GM10266 (cell line): Measurements from ENCODE around the gene RBL2.
A peak's percentile ranks its signal among the peaks of the same experiment; 100 is the strongest.

Source experiments
- DNase-seq: peaks from one replicate; pipeline ENCODE4 v3.0.0; 2012; ENCODE audit errors: extremely low spot score
- TF ChIP-seq, protein P1 (sequence below): IDR thresholded peaks from 2 replicates; pipeline ENCODE4 v1.5.1; 2012; ENCODE audit warnings: mild to moderate bottlenecking, low read depth; ENCODE audit not compliant: control insufficient read depth, insufficient read depth; ENCODE audit errors: missing control alignments

RBL2 gene

DNA sequence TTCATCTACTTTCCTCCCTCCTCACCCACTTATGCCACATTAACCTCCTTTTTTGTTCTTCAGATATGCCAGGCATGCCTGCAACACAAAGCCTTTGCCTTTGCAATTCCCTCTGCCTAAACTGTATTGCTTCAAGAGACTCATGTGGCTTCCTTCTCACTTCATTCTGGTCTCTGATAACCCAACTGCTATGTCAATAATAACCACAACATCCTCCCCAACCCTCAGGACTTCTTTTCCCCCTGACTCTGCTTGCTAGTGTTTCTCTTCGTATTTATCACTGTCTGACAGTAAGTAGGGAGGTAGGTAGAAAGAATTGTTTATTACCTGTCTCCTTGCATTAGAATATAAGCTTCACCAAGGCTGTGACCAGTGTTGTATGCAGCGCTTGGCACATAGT, 22.4 kb downstream of the RBL2 start:
- TF ChIP-seq, protein P1, sequence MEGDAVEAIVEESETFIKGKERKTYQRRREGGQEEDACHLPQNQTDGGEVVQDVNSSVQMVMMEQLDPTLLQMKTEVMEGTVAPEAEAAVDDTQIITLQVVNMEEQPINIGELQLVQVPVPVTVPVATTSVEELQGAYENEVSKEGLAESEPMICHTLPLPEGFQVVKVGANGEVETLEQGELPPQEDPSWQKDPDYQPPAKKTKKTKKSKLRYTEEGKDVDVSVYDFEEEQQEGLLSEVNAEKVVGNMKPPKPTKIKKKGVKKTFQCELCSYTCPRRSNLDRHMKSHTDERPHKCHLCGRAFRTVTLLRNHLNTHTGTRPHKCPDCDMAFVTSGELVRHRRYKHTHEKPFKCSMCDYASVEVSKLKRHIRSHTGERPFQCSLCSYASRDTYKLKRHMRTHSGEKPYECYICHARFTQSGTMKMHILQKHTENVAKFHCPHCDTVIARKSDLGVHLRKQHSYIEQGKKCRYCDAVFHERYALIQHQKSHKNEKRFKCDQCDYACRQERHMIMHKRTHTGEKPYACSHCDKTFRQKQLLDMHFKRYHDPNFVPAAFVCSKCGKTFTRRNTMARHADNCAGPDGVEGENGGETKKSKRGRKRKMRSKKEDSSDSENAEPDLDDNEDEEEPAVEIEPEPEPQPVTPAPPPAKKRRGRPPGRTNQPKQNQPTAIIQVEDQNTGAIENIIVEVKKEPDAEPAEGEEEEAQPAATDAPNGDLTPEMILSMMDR: no peak
- DNase-seq: no peak

DNA sequence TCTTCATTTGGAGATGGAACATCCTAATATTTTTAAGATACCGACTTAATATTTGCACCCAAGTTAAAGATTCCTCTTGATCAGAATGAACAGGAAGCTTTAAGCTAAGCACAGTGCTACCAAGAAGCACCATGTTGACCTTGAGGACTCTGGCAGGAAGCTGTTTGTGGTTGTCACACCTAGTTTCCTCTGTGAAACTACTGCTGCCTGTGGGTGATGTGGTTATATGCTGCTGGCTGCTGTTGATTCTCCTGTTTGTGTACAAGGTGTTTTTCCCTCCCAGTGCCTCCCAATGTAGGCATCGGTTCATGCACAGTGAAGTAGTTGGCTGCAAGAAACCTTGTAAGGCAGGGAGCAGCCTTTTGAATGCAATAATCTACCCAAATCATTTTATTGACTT, 23.4 kb downstream of the RBL2 start:
- peak; percentile 67 for DNase-seq
- TF ChIP-seq, protein P1: no peak

DNA sequence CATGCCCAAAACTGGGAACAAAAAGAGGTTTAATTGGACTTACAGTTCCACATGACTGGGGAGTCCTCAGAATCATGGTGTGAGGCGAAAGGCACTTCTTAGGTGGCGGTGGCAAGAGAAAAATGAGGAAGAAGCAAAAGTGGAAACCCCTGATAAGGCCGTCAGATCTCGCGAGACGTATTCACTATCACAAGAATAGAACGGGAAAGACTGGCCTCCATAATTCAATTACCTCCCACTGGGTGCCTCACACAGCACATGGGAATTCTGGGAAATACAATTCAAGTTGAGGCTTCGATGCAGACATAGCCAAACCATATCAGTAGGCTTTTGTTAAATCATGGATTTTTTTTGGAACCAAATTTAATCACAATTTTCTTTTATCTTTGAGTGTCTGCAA, 24.4 kb downstream of the RBL2 start:
- no peak for DNase-seq
- TF ChIP-seq, protein P1: no peak

DNA sequence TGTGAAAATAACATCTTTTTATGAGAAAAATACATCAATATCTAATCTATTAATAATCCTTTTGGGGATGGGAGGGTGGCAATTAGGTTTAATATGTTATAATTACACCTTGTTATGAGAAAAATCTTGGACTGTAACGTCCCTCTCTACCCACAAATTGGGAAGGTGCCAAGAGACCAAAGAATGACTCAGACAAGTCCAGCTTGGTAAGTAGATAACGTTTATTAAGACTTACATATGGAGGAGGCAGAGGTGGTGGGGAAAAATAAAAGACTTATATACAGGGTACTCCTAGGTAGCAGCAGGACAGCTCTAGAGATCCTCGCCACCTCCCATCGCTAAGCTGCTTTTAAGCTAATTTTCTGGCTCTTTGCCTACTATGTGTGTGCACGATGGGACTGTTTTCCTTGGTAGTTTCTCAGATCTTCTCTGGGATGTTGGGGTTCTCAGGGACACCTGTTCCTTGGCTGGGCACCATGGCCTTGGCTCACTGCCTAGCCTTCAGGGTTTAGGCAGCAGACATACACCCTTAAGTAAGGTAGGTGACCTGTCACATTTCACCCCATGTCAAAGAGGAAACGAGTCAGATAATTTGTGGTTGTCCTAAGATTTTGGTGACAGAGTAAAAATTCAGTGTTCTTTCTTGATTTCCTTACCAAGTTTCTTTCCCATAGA, 31.5 kb downstream of the RBL2 start:
- TF ChIP-seq, protein P1: no peak
- DNase-seq: no peak

DNA sequence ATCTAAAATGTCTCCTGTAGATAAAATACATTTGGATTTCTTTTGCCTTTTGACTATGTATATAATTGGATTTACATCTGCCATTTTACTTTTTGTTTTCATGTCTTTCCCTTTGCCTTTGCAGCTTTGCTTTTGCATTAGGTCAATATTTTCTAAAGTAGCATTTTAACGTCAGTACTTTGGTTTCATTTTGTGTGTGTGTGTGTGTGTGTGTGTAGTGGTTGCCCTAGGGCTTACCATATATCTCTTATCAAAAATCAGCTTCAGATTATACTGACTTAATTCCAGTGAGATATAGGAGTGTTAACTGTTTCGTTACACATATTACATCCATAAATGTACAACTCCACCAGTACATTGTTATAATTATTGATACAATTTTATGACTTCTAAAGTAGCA, 42.6 kb downstream of the RBL2 start:
- TF ChIP-seq, protein P1: no peak
- no peak for DNase-seq

DNA sequence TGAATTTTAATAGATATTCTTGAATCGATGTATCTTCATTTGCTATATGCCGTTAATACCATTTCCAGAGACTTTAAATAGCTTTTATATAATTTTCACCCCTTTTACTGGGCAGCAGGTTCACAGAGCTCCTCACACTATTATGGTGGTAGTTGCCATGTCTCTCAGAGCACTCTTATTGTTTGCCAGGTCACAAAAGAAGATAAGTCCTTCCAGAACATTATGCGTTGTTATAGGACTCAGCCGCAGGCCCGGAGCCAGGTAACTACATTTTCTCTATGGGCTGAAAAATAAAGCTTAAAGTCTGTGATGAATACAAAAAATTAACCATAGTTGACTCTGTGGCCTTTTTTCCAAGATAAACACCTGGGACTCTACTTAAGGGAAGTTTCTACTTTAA, 44.7 kb downstream of the RBL2 start:
- TF ChIP-seq, protein P1: no peak
- DNase-seq: no peak

DNA sequence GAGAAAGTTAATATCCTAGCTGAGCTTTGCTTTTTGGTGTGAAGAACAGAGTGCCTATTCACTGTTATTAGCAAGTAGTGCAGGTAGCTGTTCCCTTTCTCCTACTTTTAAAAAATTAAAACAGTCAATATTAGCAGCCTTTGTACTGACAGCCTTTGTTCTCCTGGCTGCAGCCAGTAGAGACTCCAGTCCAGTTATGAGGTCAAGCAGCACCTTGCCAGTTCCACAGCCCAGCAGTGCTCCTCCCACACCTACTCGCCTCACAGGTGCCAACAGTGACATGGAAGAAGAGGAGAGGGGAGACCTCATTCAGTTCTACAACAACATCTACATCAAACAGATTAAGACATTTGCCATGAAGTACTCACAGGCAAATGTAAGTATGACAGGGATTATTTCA, 46.1 kb downstream of the RBL2 start:
- no peak for DNase-seq

More for the DNA sequence above, 46.1 kb downstream of the RBL2 start:
- TF ChIP-seq, protein P1: no peak
